Endothelial cell (in vitro differentiated cells): Measurements from ENCODE around the gene KCNG2. TPM values are rescaled to one million over a fixed set of nuclear protein-coding genes. Genes with fewer than 3 reads are reported as not detected.
A peak's percentile ranks its signal among the peaks of the same experiment; 100 is the strongest.

Experiments
- DNase-seq: peaks from one replicate; pipeline ENCODE4 v3.0.0; 2021; ENCODE audit warnings: low spot score
- H3K27ac Mint-ChIP-seq: one replicate; pipeline ENCODE4 v1.8.0; 2021; ENCODE audit warnings: mixed read lengths, inconsistent platforms; ENCODE audit not compliant: unreplicated experiment
- H3K27me3 Mint-ChIP-seq: one replicate; pipeline ENCODE4 v1.8.0; 2021; ENCODE audit warnings: mild to moderate bottlenecking, moderate library complexity, mixed read lengths, inconsistent platforms; ENCODE audit not compliant: unreplicated experiment
- H3K36me3 Mint-ChIP-seq: one replicate; pipeline ENCODE4 v1.8.0; 2021; ENCODE audit warnings: mild to moderate bottlenecking, low read depth, mixed read lengths, inconsistent platforms; ENCODE audit not compliant: unreplicated experiment
- H3K4me1 Mint-ChIP-seq: one replicate; pipeline ENCODE4 v1.8.0; 2021; ENCODE audit warnings: mild to moderate bottlenecking, mixed read lengths, inconsistent platforms; ENCODE audit not compliant: unreplicated experiment
- H3K4me3 Mint-ChIP-seq: one replicate; pipeline ENCODE4 v1.8.0; 2021; ENCODE audit warnings: mild to moderate bottlenecking, mixed read lengths, inconsistent platforms; ENCODE audit not compliant: unreplicated experiment
- H3K9me3 Mint-ChIP-seq: one replicate; pipeline ENCODE4 v1.8.0; 2021; ENCODE audit warnings: mixed read lengths, inconsistent platforms; ENCODE audit not compliant: unreplicated experiment
- CTCF ChIP-seq: fragments of 200-600 bp; sonication (generic); IDR thresholded peaks from one replicate; pipeline ENCODE4 v1.5.0; 2021; ENCODE audit warnings: antibody characterized with exemption; ENCODE audit not compliant: unreplicated experiment
- total RNA-seq: library from RNA; stranded (reverse); fragmentation: NEBNext Ultra II Directional; extraction: Animal tissue kit (Norgen Biotek cat#: 25700); gene quantifications from one replicate; pipeline ENCODE4 v1.2.1, GENCODE V29; 2021; ENCODE audit not compliant: unreplicated experiment

Gene KCNG2
- total RNA-seq, 1 donor from 2014 or later, result 0.56 TPM

- H3K4me1 Mint-ChIP-seq, result peaks cover 27% of the 10 kb centered on the region
- no peak for DNase-seq
- TF ChIP-seq CTCF, result no peak
- no peak overlapping the region for H3K4me3 Mint-ChIP-seq
- H3K27me3 Mint-ChIP-seq, result peaks cover 18% of the 10 kb centered on the region
- H3K36me3 Mint-ChIP-seq, result no peaks in the 10 kb centered on the region
- H3K9me3 Mint-ChIP-seq, result peaks cover 4% of the 10 kb centered on the region
- no peak overlapping the region for H3K27ac Mint-ChIP-seq
Observed at GRCh38 chr18:79816981-79817606, 19.4 kb downstream of the KCNG2 start.

- H3K4me1 Mint-ChIP-seq, result peaks cover 27% of the 10 kb centered on the region
- no peak for TF ChIP-seq CTCF
- H3K4me3 Mint-ChIP-seq, result no peak overlapping the region
- H3K9me3 Mint-ChIP-seq, result peaks cover 4% of the 10 kb centered on the region
- peaks cover 20% of the 10 kb centered on the region for H3K27me3 Mint-ChIP-seq
- DNase-seq, result no peak
- no peaks in the 10 kb centered on the region for H3K36me3 Mint-ChIP-seq
- no peak overlapping the region for H3K27ac Mint-ChIP-seq
Observed at GRCh38 chr18:79817607-79817998, 19.9 kb downstream of the KCNG2 start.

GRCh38 chr18:79818036-79818435 lies 20.3 kb downstream of the KCNG2 start:
- Mint-ChIP-seq H3K36me3 (no peaks in the 10 kb centered on the region), H3K27me3 (peaks cover 20% of the 10 kb centered on the region), H3K4me3 (no peak overlapping the region), H3K9me3 (peaks cover 4% of the 10 kb centered on the region), H3K4me1 (peaks cover 27% of the 10 kb centered on the region), H3K27ac (no peak overlapping the region)
- no peak for TF ChIP-seq CTCF
- no peak for DNase-seq

GRCh38 chr18:79818631-79819030 lies 20.9 kb downstream of the KCNG2 start:
- H3K27ac Mint-ChIP-seq, result no peak overlapping the region
- peaks cover 27% of the 10 kb centered on the region for H3K4me1 Mint-ChIP-seq
- peaks cover 20% of the 10 kb centered on the region for H3K27me3 Mint-ChIP-seq
- no peak for DNase-seq
- TF ChIP-seq CTCF, result no peak
- peaks cover 4% of the 10 kb centered on the region for H3K9me3 Mint-ChIP-seq
- H3K4me3 Mint-ChIP-seq, result peak overlapping the region; percentile 33
- H3K36me3 Mint-ChIP-seq, result no peaks in the 10 kb centered on the region

- Mint-ChIP-seq H3K4me1 (peaks cover 27% of the 10 kb centered on the region), H3K4me3 (peak overlapping the region; percentile 33), H3K36me3 (no peaks in the 10 kb centered on the region), H3K27ac (peak overlapping the region; percentile 8), H3K9me3 (peaks cover 4% of the 10 kb centered on the region), H3K27me3 (peaks cover 18% of the 10 kb centered on the region)
- no peak for DNase-seq
- no peak for TF ChIP-seq CTCF
Observed at GRCh38 chr18:79819064-79819967, 21.6 kb downstream of the KCNG2 start.
